Keratinocyte (primary cell): Measurements from ENCODE around the gene MAP7D3.

Experiments used
- CTCF ChIP-seq, 3 experiments: IDR thresholded peaks in 1 of 3; conservative IDR thresholded peaks in 1 of 3; optimal IDR thresholded peaks in 1 of 3; 2 replicates in 2 of 3; 3 replicates in 1 of 3; pipeline versions ENCODE3 to v1.5.1; 2011; ENCODE audit warnings: low read length in 3 of 3, mild to moderate bottlenecking in 3 of 3, moderate library complexity in 2 of 3, control low read depth in 1 of 3, inconsistent platforms in 1 of 3; ENCODE audit not compliant: insufficient read depth in 2 of 3; ENCODE audit errors: extremely low read depth in 1 of 3
- EZH2 ChIP-seq: IDR thresholded peaks from one replicate; pipeline ENCODE4 v1.6.1; 2012; ENCODE audit warnings: inconsistent platforms, mild to moderate bottlenecking, low read length, moderate library complexity

DNA sequence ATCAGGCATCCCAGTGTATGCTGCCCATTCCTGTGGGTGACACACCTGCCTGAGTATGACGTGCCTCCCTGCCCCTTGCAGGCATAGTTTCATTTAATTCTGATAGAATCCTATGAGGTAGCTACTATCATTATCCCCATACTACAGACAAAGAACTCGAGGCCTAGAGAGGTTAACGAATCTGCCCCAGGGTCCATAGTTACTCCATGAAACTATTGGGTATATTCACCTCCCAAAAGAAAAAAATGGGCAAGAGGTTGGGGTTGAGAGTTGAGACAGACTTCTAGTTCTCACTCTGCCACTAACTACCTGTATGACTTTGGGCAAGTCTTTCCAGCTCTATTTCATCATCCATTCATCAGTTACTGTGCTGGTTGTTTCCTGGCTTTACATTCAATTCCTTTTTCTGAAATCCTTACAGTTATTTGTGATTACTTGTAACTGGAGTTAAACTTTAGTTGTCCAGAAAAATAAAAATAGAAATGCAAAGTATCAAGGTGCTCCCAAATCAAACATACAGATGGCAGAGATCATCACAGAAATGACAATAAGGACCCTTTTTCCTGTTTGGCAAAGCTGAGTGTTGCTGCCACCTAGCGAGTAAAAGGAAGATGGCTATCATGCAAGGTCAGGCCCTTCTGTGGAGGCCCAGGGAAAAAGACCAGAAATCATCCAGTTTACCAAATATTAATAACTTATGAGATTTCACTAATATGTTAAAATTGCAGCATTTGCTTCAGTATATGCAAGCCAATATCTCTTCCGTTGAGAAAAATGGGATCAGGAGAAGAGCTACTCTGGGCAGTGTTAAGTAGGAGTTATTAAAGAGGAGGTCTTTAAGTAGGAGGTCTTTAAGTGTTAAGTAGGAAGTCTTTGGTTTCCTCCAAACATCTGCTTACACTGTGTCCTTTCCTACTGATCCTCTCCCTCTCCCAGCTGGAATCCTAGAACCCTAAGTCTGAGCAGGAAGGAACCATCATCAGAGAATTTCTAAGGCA lies 17.1 kb upstream of the MAP7D3 start:
- TF ChIP-seq CTCF (optimal IDR thresholded peaks at IDR 0.05 in 1 of 3, IDR thresholded peaks at IDR 0.05 in 1 of 3, conservative IDR thresholded peaks at IDR 0.05 in 1 of 3; ENCODE audit: extremely low read depth in 1 of 3, insufficient read depth in 2 of 3, low read length in 3 of 3): peak; percentile 79 to 80 (median 79)
- no peak for TF ChIP-seq EZH2
